GM12878 (cell line): ENCODE data around the gene UGT2A1. TPM values are rescaled to one million over a fixed set of nuclear protein-coding genes. Genes with fewer than 3 reads are reported as not detected.

Experiments used
- ATAC-seq: fragments of 200-7000 bp; cut with Tn5 transposase; 3 replicates; pipeline ENCODE4 v1.9.1; 2020; ENCODE audit warnings: mild to moderate bottlenecking, moderate library complexity
- BruUV-seq: library from RNA; stranded (reverse); fragments of 400-500 nt; replicated peaks from 2 replicates; lab custom pipeline; 2021; lab: Mats Ljungman, UMichigan
- CTCF ChIA-PET: fragments of 300-600 bp; sonication (Branson Sonifier 250); formaldehyde crosslinking; extraction: SDS; loops from one replicate; lab custom pipeline; 2021; ENCODE audit warnings: inconsistent platforms; lab: Yijun Ruan, JAX
- POLR2A ChIA-PET: fragments of 350-600 bp; formaldehyde crosslinking; extraction: SDS; loops from one replicate; lab custom pipeline; 2021; ENCODE audit warnings: inconsistent platforms; lab: Charles Lee
- RAD21 ChIA-PET: fragments of 300-600 bp; sonication (Branson Sonifier 250); formaldehyde crosslinking; loops from one replicate; lab custom pipeline; 2023; ENCODE audit warnings: antibody characterized with exemption; ENCODE audit not compliant: unreplicated experiment; lab: Charles Lee
- SMC1A ChIA-PET: fragments of 300-600 bp; sonication (Branson Sonifier 250); formaldehyde crosslinking; loops from one replicate; lab custom pipeline; 2023; ENCODE audit not compliant: unreplicated experiment, uncharacterized antibody; lab: Charles Lee
- DNase-seq: peaks from one replicate; pipeline ENCODE4 v3.0.0-alpha.2; 2011; ENCODE audit warnings: low read depth, low spot score
- FAIRE-seq: peaks from 3 replicates; lab custom pipeline; 2011; peaks lifted over from hg19 to GRCh38; lab: Jason Lieb, UNC
- H2AFZ ChIP-seq: 2 replicates; pipeline ENCODE4 v1.6.0; 2011; ENCODE audit warnings: low read depth, low read length, control low read depth; ENCODE audit not compliant: control insufficient read depth
- H3K27ac ChIP-seq: 2 replicates; pipeline ENCODE4 v1.5.1; 2011; ENCODE audit warnings: control low read depth; ENCODE audit not compliant: control insufficient read depth, insufficient read depth
- H3K27me3 ChIP-seq, 2 experiments: replicated peaks in 1 of 2; 2 replicates each; pipeline versions ENCODE4 v1.6.0 to v1.6.1; 2011; ENCODE audit warnings: low read length in 1 of 2; ENCODE audit not compliant: control insufficient read depth in 2 of 2, insufficient read depth in 2 of 2
- H3K36me3 ChIP-seq, 2 experiments: 2 replicates each; pipeline ENCODE4 v1.5.1; 2011; ENCODE audit warnings: low read length in 1 of 2; ENCODE audit not compliant: control insufficient read depth in 2 of 2, insufficient read depth in 2 of 2
- H3K4me1 ChIP-seq: 2 replicates; pipeline ENCODE4 v1.6.1; 2011; ENCODE audit warnings: mild to moderate bottlenecking, low read length, moderate library complexity, mixed read lengths; ENCODE audit not compliant: control insufficient read depth, insufficient read depth
- H3K4me2 ChIP-seq: 2 replicates; pipeline ENCODE4 v1.6.0; 2011; ENCODE audit warnings: control low read depth; ENCODE audit not compliant: control insufficient read depth, insufficient read depth
- H3K4me3 ChIP-seq: fragments of 200-600 bp; sonication (generic); 2 replicates; pipeline ENCODE4 v1.5.1; 2016
- H3K79me2 ChIP-seq: 2 replicates; pipeline ENCODE4 v1.6.0; 2011; ENCODE audit warnings: low read length; ENCODE audit not compliant: control insufficient read depth, insufficient read depth
- H3K9ac ChIP-seq: 2 replicates; pipeline ENCODE4 v1.8.0; 2011; ENCODE audit warnings: low read length, control low read depth, mixed read lengths; ENCODE audit not compliant: control insufficient read depth, insufficient read depth
- H3K9me3 ChIP-seq: replicated peaks from 3 replicates; pipeline ENCODE4 v1.5.1; 2011; ENCODE audit warnings: mild to moderate bottlenecking, low read length; ENCODE audit not compliant: control insufficient read depth, insufficient read depth
- H4K20me1 ChIP-seq: 2 replicates; pipeline ENCODE4 v1.6.0; 2011; ENCODE audit not compliant: control insufficient read depth, insufficient read depth
- E2F4 ChIP-seq: IDR thresholded peaks from 2 replicates; pipeline ENCODE4 v1.6.1; 2012; ENCODE audit warnings: low read depth, low read length, improper control_type of control experiment
- EP300 ChIP-seq, 2 experiments: fragments of 150-350 bp in 1 of 2; IDR thresholded peaks; 2 replicates each; pipeline ENCODE4 v1.6.1; 2011 to 2012; ENCODE audit warnings: low read depth in 2 of 2, low read length in 2 of 2, borderline replicate concordance in 1 of 2, improper control_type of control experiment in 1 of 2, inconsistent platforms in 1 of 2; ENCODE audit not compliant: control insufficient read depth in 1 of 2
- HCFC1 ChIP-seq: fragments of 150-350 bp; IDR thresholded peaks from 2 replicates; pipeline ENCODE4 v1.6.1; 2014; ENCODE audit warnings: low read length
- HDAC6 ChIP-seq: fragments of 200-600 bp; sonication (generic); IDR thresholded peaks from one replicate; pipeline ENCODE4 v1.8.0; 2017; ENCODE audit warnings: antibody characterized with exemption; ENCODE audit not compliant: unreplicated experiment
- LARP7 ChIP-seq: fragments of 450-650 bp; IDR thresholded peaks from 2 replicates; pipeline ENCODE4 v1.6.1; 2017; ENCODE audit warnings: mild to moderate bottlenecking
- NFYB ChIP-seq: IDR thresholded peaks from 2 replicates; pipeline ENCODE4 v1.6.1; 2011; ENCODE audit warnings: low read depth, mild to moderate bottlenecking, low read length, improper control_type of control experiment, moderate library complexity; ENCODE audit not compliant: insufficient read depth
- SIX5 ChIP-seq: IDR thresholded peaks from 2 replicates; pipeline ENCODE4 v1.6.1; 2011; ENCODE audit warnings: mild to moderate bottlenecking, low read depth, low read length, moderate library complexity; ENCODE audit not compliant: severe bottlenecking
- SUZ12 ChIP-seq: fragments of 200-600 bp; sonication (generic); IDR thresholded peaks from one replicate; pipeline ENCODE4 v1.6.1; 2018; ENCODE audit warnings: antibody characterized with exemption, mild to moderate bottlenecking; ENCODE audit not compliant: unreplicated experiment
- ZNF622 ChIP-seq: fragments of 450-650 bp; IDR thresholded peaks from 2 replicates; pipeline ENCODE4 v1.6.1; 2017; ENCODE audit warnings: mild to moderate bottlenecking, inconsistent platforms
- WGBS: methylation state at CpG from one replicate; pipeline ENCODE4 v1.1.6; 2016; ENCODE audit warnings: low lambda C conversion rate; ENCODE audit not compliant: insufficient replicate concordance, insufficient coverage; ENCODE audit errors: missing lambda C conversion rate; 5-methylcytosine and 5-hydroxymethylcytosine counted together
- in situ Hi-C: fragments of 300-500 bp; cut with MboI; formaldehyde crosslinking; loops from 9 replicates; pipeline ENCODE4 v1.14.3; 2018; ENCODE audit warnings: mixed read lengths
- intact Hi-C: fragments of 100-400 bp; cut with micrococcal nuclease; formaldehyde crosslinking; loops from one replicate; pipeline ENCODE4 v1.14.2; 2022; ENCODE audit not compliant: unreplicated experiment
- polyA plus RNA-seq, 11 experiments: library from polyadenylated mRNA; depleted of rRNA in 4 of 11; unstranded in 6 of 11; stranded (reverse) in 5 of 11; fragments of >200 nt; fragmentation: Nextera tagmentation in 4 of 11; fragmentation: Illumina TruSeq in 1 of 11; extraction: Ambion mirVana in 4 of 11; extraction: Trizol in 1 of 11; gene quantifications; 1 replicate in 1 of 11; 2 replicates in 10 of 11; pipeline versions ENCODE4 v1.2.1 to v1.2.3, GENCODE V29; 2011 to 2016; ENCODE audit warnings: inconsistent platforms in 2 of 11, missing spikeins in 2 of 11, low read depth in 1 of 11
- total RNA-seq, 4 experiments: library from RNA; depleted of rRNA in 3 of 4; stranded (reverse); fragments of >200 nt in 3 of 4; fragmentation: Illumina TruSeq in 1 of 4; extraction: Trizol in 1 of 4; gene quantifications; 2 replicates each; pipeline versions ENCODE4 v1.2.1 to v1.2.3, GENCODE V29; 2013 to 2021
- TF ChIP-seq, protein P1 (sequence below): fragments of 450-650 bp; formaldehyde crosslinking; IDR thresholded peaks from 2 replicates; pipeline ENCODE4 v1.5.0; 2022; ENCODE audit warnings: mild to moderate bottlenecking, missing genetic modification characterization
- TF ChIP-seq, protein P2 (sequence below): fragments of 450-650 bp; IDR thresholded peaks from 2 replicates; pipeline ENCODE4 v1.6.1; 2017; ENCODE audit warnings: mild to moderate bottlenecking, low read depth, inconsistent platforms; ENCODE audit not compliant: poor library complexity, severe bottlenecking
- TF ChIP-seq, protein P3 (sequence below): fragments of 450-650 bp; IDR thresholded peaks from 2 replicates; pipeline ENCODE4 v1.6.1; 2017; ENCODE audit warnings: borderline replicate concordance

UGT2A1 gene
- total and polyA plus RNA-seq, 10 of the 15 experiments (the other 5 are each of a cell fraction or from before 2014, with no cell fraction given): 0.04 to 0.50 (median 0.08) TPM; not detected in 5

DNA sequence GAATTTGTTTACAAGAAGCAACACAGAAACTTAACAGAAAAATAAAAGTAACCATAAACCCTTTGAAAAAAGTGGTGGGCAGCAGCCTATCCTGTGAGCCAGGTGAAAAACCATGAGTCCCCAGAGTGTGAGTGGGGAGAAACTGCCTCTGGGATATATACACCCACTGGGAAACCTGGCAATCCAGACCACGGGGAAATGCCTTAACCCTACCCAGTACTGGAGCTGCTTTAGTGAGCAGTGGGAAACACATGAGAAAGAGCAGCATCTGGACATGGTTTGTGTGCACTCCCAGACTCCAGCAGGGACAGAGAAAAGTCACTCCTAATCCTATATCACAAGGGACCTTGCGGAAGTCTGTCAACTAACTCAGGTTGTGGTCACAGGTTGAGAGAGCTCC is 53.0 kb downstream of the UGT2A1 start:
- H4K20me1 ChIP-seq: no peaks in the 10 kb centered on the region
- DNase-seq: no peak
- no peaks in the 10 kb centered on the region for H3K9me3 ChIP-seq
- intact Hi-C loops: no loop called here
- no TSS peak for BruUV-seq
- H2AFZ ChIP-seq: no peak overlapping the region
- ATAC-seq: no peak
- no peak overlapping the region for H3K27ac ChIP-seq
- H3K4me2 ChIP-seq: no peak overlapping the region
- ChIA-PET CTCF (no interaction called here), POLR2A (no interaction called here), SMC1A (interaction anchor here (1.3 kb wide), 1 partner anchor 12 kb away, joined by 3 read pairs; no protein-coding TSS in a partner anchor), RAD21 (no interaction called here)
- in situ Hi-C loops: loop anchor here (25.0 kb wide), 2 partner anchors 288 to 1113 kb away; no protein-coding TSS in a partner anchor
- FAIRE-seq: no peak
- H3K4me1 ChIP-seq: no peaks in the 10 kb centered on the region
- H3K36me3 ChIP-seq: no peaks in the 10 kb centered on the region
- no peak overlapping the region for H3K4me3 ChIP-seq
- no peaks in the 10 kb centered on the region for H3K27me3 ChIP-seq
- no peak overlapping the region for H3K9ac ChIP-seq
- H3K79me2 ChIP-seq: no peaks in the 10 kb centered on the region
- WGBS: 50% methylated on average over 2 of the region's 2 CpGs
- TF ChIP-seq ZNF622 (no peak), SIX5 (no peak), EP300 (IDR thresholded peaks at IDR 0.05; ENCODE audit: borderline replicate concordance in 1 of 2, control insufficient read depth in 1 of 2, low read depth in 2 of 2, low read length in 2 of 2) (no peak), HDAC6 (no peak), SUZ12 (no peak), E2F4 (no peak), NFYB (no peak), HCFC1 (no peak), LARP7 (no peak)
- TF ChIP-seq, protein P1, sequence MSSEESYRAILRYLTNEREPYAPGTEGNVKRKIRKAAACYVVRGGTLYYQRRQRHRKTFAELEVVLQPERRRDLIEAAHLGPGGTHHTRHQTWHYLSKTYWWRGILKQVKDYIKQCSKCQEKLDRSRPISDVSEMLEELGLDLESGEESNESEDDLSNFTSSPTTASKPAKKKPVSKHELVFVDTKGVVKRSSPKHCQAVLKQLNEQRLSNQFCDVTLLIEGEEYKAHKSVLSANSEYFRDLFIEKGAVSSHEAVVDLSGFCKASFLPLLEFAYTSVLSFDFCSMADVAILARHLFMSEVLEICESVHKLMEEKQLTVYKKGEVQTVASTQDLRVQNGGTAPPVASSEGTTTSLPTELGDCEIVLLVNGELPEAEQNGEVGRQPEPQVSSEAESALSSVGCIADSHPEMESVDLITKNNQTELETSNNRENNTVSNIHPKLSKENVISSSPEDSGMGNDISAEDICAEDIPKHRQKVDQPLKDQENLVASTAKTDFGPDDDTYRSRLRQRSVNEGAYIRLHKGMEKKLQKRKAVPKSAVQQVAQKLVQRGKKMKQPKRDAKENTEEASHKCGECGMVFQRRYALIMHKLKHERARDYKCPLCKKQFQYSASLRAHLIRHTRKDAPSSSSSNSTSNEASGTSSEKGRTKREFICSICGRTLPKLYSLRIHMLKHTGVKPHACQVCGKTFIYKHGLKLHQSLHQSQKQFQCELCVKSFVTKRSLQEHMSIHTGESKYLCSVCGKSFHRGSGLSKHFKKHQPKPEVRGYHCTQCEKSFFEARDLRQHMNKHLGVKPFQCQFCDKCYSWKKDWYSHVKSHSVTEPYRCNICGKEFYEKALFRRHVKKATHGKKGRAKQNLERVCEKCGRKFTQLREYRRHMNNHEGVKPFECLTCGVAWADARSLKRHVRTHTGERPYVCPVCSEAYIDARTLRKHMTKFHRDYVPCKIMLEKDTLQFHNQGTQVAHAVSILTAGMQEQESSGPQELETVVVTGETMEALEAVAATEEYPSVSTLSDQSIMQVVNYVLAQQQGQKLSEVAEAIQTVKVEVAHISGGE (CRISPR knock-in tag): no peak
- TF ChIP-seq, protein P2, sequence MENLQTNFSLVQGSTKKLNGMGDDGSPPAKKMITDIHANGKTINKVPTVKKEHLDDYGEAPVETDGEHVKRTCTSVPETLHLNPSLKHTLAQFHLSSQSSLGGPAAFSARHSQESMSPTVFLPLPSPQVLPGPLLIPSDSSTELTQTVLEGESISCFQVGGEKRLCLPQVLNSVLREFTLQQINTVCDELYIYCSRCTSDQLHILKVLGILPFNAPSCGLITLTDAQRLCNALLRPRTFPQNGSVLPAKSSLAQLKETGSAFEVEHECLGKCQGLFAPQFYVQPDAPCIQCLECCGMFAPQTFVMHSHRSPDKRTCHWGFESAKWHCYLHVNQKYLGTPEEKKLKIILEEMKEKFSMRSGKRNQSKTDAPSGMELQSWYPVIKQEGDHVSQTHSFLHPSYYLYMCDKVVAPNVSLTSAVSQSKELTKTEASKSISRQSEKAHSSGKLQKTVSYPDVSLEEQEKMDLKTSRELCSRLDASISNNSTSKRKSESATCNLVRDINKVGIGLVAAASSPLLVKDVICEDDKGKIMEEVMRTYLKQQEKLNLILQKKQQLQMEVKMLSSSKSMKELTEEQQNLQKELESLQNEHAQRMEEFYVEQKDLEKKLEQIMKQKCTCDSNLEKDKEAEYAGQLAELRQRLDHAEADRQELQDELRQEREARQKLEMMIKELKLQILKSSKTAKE: no peak
- TF ChIP-seq, protein P3, sequence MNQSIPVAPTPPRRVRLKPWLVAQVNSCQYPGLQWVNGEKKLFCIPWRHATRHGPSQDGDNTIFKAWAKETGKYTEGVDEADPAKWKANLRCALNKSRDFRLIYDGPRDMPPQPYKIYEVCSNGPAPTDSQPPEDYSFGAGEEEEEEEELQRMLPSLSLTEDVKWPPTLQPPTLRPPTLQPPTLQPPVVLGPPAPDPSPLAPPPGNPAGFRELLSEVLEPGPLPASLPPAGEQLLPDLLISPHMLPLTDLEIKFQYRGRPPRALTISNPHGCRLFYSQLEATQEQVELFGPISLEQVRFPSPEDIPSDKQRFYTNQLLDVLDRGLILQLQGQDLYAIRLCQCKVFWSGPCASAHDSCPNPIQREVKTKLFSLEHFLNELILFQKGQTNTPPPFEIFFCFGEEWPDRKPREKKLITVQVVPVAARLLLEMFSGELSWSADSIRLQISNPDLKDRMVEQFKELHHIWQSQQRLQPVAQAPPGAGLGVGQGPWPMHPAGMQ: no peak
